Transverse colon (tissue), 4 donors: Measurements from ENCODE around the gene FCRLA. TPM values are rescaled to one million over a fixed set of nuclear protein-coding genes. Genes with fewer than 3 reads are reported as not detected.

Experiments used
- DNase-seq: peaks from one replicate; pipeline ENCODE4 v3.0.0-alpha.2; 2019
- H3K27ac ChIP-seq, 4 donors: fragments of 200-600 bp; sonication (generic); 2 replicates each; pipeline ENCODE4 v1.5.1; 2016 to 2018; ENCODE audit warnings: inconsistent platforms in 4 of 4
- H3K27me3 ChIP-seq: fragments of 200-600 bp; sonication (generic); 2 replicates; pipeline ENCODE4 v1.5.1; 2017; ENCODE audit warnings: inconsistent platforms
- H3K36me3 ChIP-seq, 4 donors: fragments of 200-600 bp; sonication (generic); 2 replicates each; pipeline ENCODE4 v1.5.1; 2017 to 2019; ENCODE audit warnings: inconsistent platforms in 4 of 4
- H3K4me1 ChIP-seq, 4 donors: fragments of 200-600 bp; sonication (generic); 2 replicates each; pipeline ENCODE4 v1.5.1; 2017 to 2020; ENCODE audit warnings: inconsistent platforms in 4 of 4
- H3K4me3 ChIP-seq, 4 donors: fragments of 200-600 bp; sonication (generic); 1 replicate in 1 of 4; 2 replicates in 3 of 4; pipeline versions ENCODE4 v1.5.1 to v1.6.1; 2017 to 2019; ENCODE audit warnings: inconsistent platforms in 4 of 4
- H3K9me3 ChIP-seq, 2 donors: fragments of 200-600 bp; sonication (generic); 2 replicates each; pipeline ENCODE4 v1.5.1; 2017 to 2019; ENCODE audit warnings: inconsistent platforms in 2 of 2
- CTCF ChIP-seq, 5 experiments: fragments of 200-600 bp in 3 of 5; fragments of 450-650 bp in 2 of 5; sonication (generic) in 3 of 5; IDR thresholded peaks; 1 replicate in 2 of 5; 2 replicates in 3 of 5; pipeline ENCODE4 v1.5.1; 2016 to 2017; ENCODE audit warnings: antibody characterized with exemption in 5 of 5, inconsistent platforms in 3 of 5, mild to moderate bottlenecking in 2 of 5, moderate library complexity in 1 of 5
- EP300 ChIP-seq: sonication (generic); formaldehyde crosslinking; IDR thresholded peaks from one replicate; pipeline ENCODE4 v1.6.1; 2017; ENCODE audit warnings: antibody characterized with exemption, low read depth
- POLR2A ChIP-seq: fragments of 450-650 bp; IDR thresholded peaks from one replicate; pipeline ENCODE4 v1.6.1; 2016; ENCODE audit warnings: antibody characterized with exemption, mild to moderate bottlenecking, moderate library complexity
- POLR2AphosphoS5 ChIP-seq, 3 donors: sonication (generic); formaldehyde crosslinking; IDR thresholded peaks; one replicate each; pipeline ENCODE4 v1.6.1; 2016; ENCODE audit warnings: antibody characterized with exemption in 3 of 3
- WGBS, 2 donors: methylation state at CpG; one replicate each; pipeline ENCODE4 v1.1.5; 2018; ENCODE audit warnings: low coverage in 1 of 2; 5-methylcytosine and 5-hydroxymethylcytosine counted together
- in situ Hi-C, 4 donors: fragments of 200-750 bp; cut with MboI; loops; one replicate each; pipeline versions ENCODE4 v1.15.0 to v1.15.1; 2017; ENCODE audit warnings: low sequenced_read_pairs in 3 of 4, low pct_ligation_motif_present in 1 of 4, low pct_unique_long_range_greater_than_20kb in 1 of 4
- intact Hi-C: fragments of 100-400 bp; cut with DNase I; formaldehyde crosslinking; loops from one replicate; pipeline ENCODE4 v1.15.1; 2023; ENCODE audit warnings: low total_unique reads
- total RNA-seq, 4 donors: library from RNA; depleted of rRNA; stranded (reverse); fragments of >200 nt; gene quantifications; one replicate each; pipeline ENCODE4 v1.1.0, GENCODE V29; 2016

Gene FCRLA
- total RNA-seq, 4 donors from 2014 or later: 0.41 to 13.1 (median 7.0) TPM; not detected in 1

GRCh38 chr1:161737625-161738024 is 30.6 kb downstream of the FCRLA start:
- intact Hi-C loops (loop anchor here (10.0 kb wide), 1 partner anchor 253 kb away; no protein-coding TSS in a partner anchor), in situ Hi-C loops (loop anchor here (10.0 to 25.0 kb wide), 5 partner anchors 100 to 675 kb away; partner anchors contain the start of genes FCGR3B (in 3 of the 4) and ARHGAP30 (in 1 of the 4))

DNA sequence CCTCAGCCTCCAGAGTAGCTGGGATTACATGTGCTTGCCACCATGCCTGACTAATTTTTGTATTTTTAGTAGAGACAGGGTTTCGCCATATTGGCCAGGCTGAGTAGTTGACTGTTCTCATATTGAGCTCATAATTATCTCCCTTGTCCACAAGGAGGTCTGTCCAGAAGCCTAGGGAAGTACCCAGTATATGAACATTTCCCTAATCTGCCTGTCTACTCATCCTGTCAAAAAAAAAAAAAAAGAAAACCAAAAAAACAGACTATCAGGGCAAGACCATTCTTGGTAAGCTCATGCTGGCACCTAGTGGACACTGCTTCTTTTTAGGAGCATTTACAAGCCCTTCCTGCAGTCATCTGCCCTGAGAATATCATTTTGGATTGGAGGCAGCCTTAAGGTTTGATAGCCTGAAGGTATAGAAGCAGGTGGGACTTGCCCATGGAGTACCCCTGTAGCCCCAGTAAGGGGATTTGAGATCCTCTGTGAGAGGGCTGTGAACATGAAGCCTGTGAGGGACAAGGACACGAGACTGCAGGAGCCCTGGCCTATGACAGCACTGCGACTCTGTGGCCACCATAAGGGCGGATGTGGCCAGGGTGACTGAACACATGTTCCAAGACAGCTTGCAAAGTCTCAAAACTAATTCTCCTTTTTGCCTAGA is 31.7 kb downstream of the FCRLA start:
- in situ Hi-C loops: loop anchor here (10.0 to 25.0 kb wide), 5 partner anchors 101 to 676 kb away; partner anchors contain the start of genes FCGR3B (in 3 of the 4) and ARHGAP30 (in 1 of the 4)

More at GRCh38 chr1:161737625-161738024, 30.6 kb downstream of the FCRLA start:
- Histone ChIP-seq H3K27ac (no peak overlapping the region), H3K4me1 (peaks cover 0 to 9% (median 0%) of the 10 kb centered on the region in 4 donors), H3K4me3 (no peak overlapping the region), H3K36me3 (no peaks in the 10 kb centered on the region), H3K9me3 (no peaks in the 10 kb centered on the region), H3K27me3 (peaks cover 37% of the 10 kb centered on the region)
- DNase-seq: no peak
- no peak for TF ChIP-seq POLR2AphosphoS5 (IDR thresholded peaks at IDR 0.05)
- TF ChIP-seq EP300: no peak
- TF ChIP-seq CTCF (IDR thresholded peaks at IDR 0.05): no peak
- no peak for TF ChIP-seq POLR2A
- 29 to 73% methylated on average over 1 to 2 of the region's 2 CpGs for WGBS, 2 donors

GRCh38 chr1:161739865-161740566 is 33.0 kb downstream of the FCRLA start:
- no peak for TF ChIP-seq POLR2A
- Histone ChIP-seq H3K36me3 (no peaks in the 10 kb centered on the region), H3K27ac (peak overlapping the region; percentile 36 to 64 (median 56)), H3K4me3 (no peak overlapping the region), H3K9me3 (no peaks in the 10 kb centered on the region), H3K4me1 (peaks cover 0 to 9% (median 0%) of the 10 kb centered on the region in 4 donors), H3K27me3 (peaks cover 29% of the 10 kb centered on the region)
- 64 to 79% methylated on average over 4 to 8 of the region's 8 CpGs for WGBS, 2 donors
- intact Hi-C loops: loop anchor here (10.0 kb wide), 1 partner anchor 255 kb away; no protein-coding TSS in a partner anchor
- DNase-seq: peak; percentile 30
- in situ Hi-C loops: loop anchor here (10.0 to 25.0 kb wide), 5 partner anchors 103 to 678 kb away; partner anchors contain the start of genes FCGR3B (in 3 of the 4) and ARHGAP30 (in 1 of the 4)

More for the DNA sequence above, 31.7 kb downstream of the FCRLA start:
- H3K4me3 ChIP-seq: no peak overlapping the region
- peak; percentile 72 for DNase-seq
- H3K27ac ChIP-seq: peak overlapping the region; percentile 36 to 64 (median 56)
- intact Hi-C loops: loop anchor here (10.0 kb wide), 1 partner anchor 254 kb away; no protein-coding TSS in a partner anchor
- no peaks in the 10 kb centered on the region for H3K9me3 ChIP-seq
- WGBS, 2 donors: 54 to 89% methylated on average over 4 of the region's 4 CpGs
- peaks cover 33% of the 10 kb centered on the region for H3K27me3 ChIP-seq
- peaks cover 0 to 9% (median 0%) of the 10 kb centered on the region in 4 donors for H3K4me1 ChIP-seq
- no peak for TF ChIP-seq EP300
- TF ChIP-seq CTCF (IDR thresholded peaks at IDR 0.05): peak in 3 of 5 experiments; percentile 4 to 21 (median 17)
- TF ChIP-seq POLR2A: no peak
- no peak for TF ChIP-seq POLR2AphosphoS5 (IDR thresholded peaks at IDR 0.05)
- no peaks in the 10 kb centered on the region for H3K36me3 ChIP-seq

- Histone ChIP-seq H3K9me3 (no peaks in the 10 kb centered on the region), H3K36me3 (no peaks in the 10 kb centered on the region), H3K27me3 (peaks cover 27% of the 10 kb centered on the region), H3K4me3 (no peak overlapping the region), H3K4me1 (peaks cover 0 to 9% (median 0%) of the 10 kb centered on the region in 4 donors), H3K27ac (peak overlapping the region in 3 of 4 donors; percentile 23 to 64 (median 60))
- DNase-seq: no peak
- 72 to 83% methylated on average over 6 of the region's 6 CpGs for WGBS, 2 donors
- TF ChIP-seq CTCF (IDR thresholded peaks at IDR 0.05) (no peak), EP300 (no peak), POLR2AphosphoS5 (IDR thresholded peaks at IDR 0.05) (no peak), POLR2A (no peak)
- in situ Hi-C loops: loop anchor here (10.0 to 25.0 kb wide), 5 partner anchors 104 to 679 kb away; partner anchors contain the start of genes FCGR3B (in 3 of the 4) and ARHGAP30 (in 1 of the 4)
- intact Hi-C loops: no loop called here
These were observed 33.9 kb downstream of the FCRLA start for GRCh38 chr1:161740921-161741320.
